K562 (cell line): Measurements from ENCODE around the gene LSS. TPM values are rescaled to one million over a fixed set of nuclear protein-coding genes. Genes with fewer than 3 reads are reported as not detected.

Experiments used
- ATAC-seq: fragments of 200-7000 bp; cut with Tn5 transposase; 3 replicates; pipeline ENCODE4 v1.9.1; 2020; ENCODE audit warnings: moderate library complexity
- BruUV-seq: library from RNA; stranded (reverse); fragments of 400-500 nt; replicated peaks from 2 replicates; lab custom pipeline; 2021; lab: Mats Ljungman, UMichigan
- CTCF ChIA-PET: fragments of 300-600 bp; formaldehyde crosslinking; extraction: SDS; loops from one replicate; lab custom pipeline; 2021; ENCODE audit warnings: low intra/inter-chr PET ratio; lab: Yijun Ruan, JAX
- POLR2A ChIA-PET: fragments of 300-600, 350-650 bp; sonication (Branson Sonifier 250); formaldehyde crosslinking; extraction: SDS; loops from one replicate; lab custom pipeline; 2021; ENCODE audit warnings: antibody characterized with exemption, inconsistent platforms; lab: Yijun Ruan, JAX
- DNase-seq, 4 experiments: peaks; one replicate each; pipeline versions ENCODE4 v3.0.0 to v3.0.0-alpha.2; 2011 to 2018; ENCODE audit warnings: low spot score in 3 of 4, mixed read lengths in 3 of 4; ENCODE audit errors: extremely low read depth in 1 of 4
- FAIRE-seq: peaks from 2 replicates; lab custom pipeline; 2011; peaks lifted over from hg19 to GRCh38; lab: Jason Lieb, UNC
- H2AFZ ChIP-seq: 2 replicates; pipeline ENCODE4 v1.6.0; 2011; ENCODE audit warnings: low read depth, low read length, control low read depth, inconsistent platforms
- H3K27ac ChIP-seq: fragments of 200-600 bp; 3 replicates; pipeline ENCODE4 v1.8.0; 2011; ENCODE audit warnings: low read depth, mild to moderate bottlenecking, control low read depth, inconsistent platforms, low read length, moderate library complexity, mixed read lengths; ENCODE audit errors: extremely low read depth
- H3K27me3 ChIP-seq, 2 experiments: fragments of 300-600 bp in 1 of 2; 2 replicates in 1 of 2; 3 replicates in 1 of 2; pipeline versions ENCODE4 v1.6.0 to v1.8.0; 2011; ENCODE audit warnings: inconsistent platforms in 2 of 2, low read length in 2 of 2, mild to moderate bottlenecking in 1 of 2, mixed read lengths in 1 of 2, moderate library complexity in 1 of 2; ENCODE audit not compliant: control insufficient read depth in 2 of 2, insufficient read depth in 2 of 2
- H3K36me3 ChIP-seq: fragments of 300-600 bp; 3 replicates; pipeline ENCODE4 v1.8.0; 2011; ENCODE audit warnings: mild to moderate bottlenecking, low read length, inconsistent platforms; ENCODE audit not compliant: control insufficient read depth, insufficient read depth
- H3K4me1 ChIP-seq, 2 experiments: fragments of 200-600 bp in 1 of 2; replicated peaks in 1 of 2; 2 replicates in 1 of 2; 3 replicates in 1 of 2; pipeline versions ENCODE4 v1.5.1 to v1.8.0; 2011; ENCODE audit warnings: inconsistent platforms in 2 of 2, low read length in 2 of 2, mild to moderate bottlenecking in 1 of 2, mixed read lengths in 1 of 2, moderate library complexity in 1 of 2; ENCODE audit not compliant: control insufficient read depth in 2 of 2, insufficient read depth in 2 of 2
- H3K4me2 ChIP-seq: 2 replicates; pipeline ENCODE4 v1.6.1; 2011; ENCODE audit warnings: low read length, control low read depth, inconsistent platforms, mixed read lengths; ENCODE audit not compliant: insufficient read depth
- H3K4me3 ChIP-seq: fragments of 200-600 bp; sonication (generic), shearing (Covaris generic); 2 replicates; pipeline ENCODE4 v1.5.1; 2016; ENCODE audit warnings: control low read depth, inconsistent platforms
- H3K79me2 ChIP-seq: fragments of 200-600 bp; 3 replicates; pipeline ENCODE4 v1.8.0; 2011; ENCODE audit warnings: low read length, inconsistent platforms; ENCODE audit not compliant: control insufficient read depth, insufficient read depth
- H3K9ac ChIP-seq, 2 experiments: 2 replicates each; pipeline versions ENCODE4 v1.6.0 to v1.6.1; 2011; ENCODE audit warnings: low read depth in 2 of 2, low read length in 2 of 2, control low read depth in 1 of 2, inconsistent platforms in 1 of 2, mild to moderate bottlenecking in 1 of 2, mixed read lengths in 1 of 2; ENCODE audit not compliant: insufficient read depth in 1 of 2
- H3K9me1 ChIP-seq: one replicate; pipeline ENCODE4 v1.6.0; 2011; ENCODE audit warnings: inconsistent platforms, mild to moderate bottlenecking, low read length, moderate library complexity; ENCODE audit not compliant: control insufficient read depth, insufficient read depth
- H3K9me3 ChIP-seq: replicated peaks from 2 replicates; pipeline ENCODE4 v1.5.1; 2011; ENCODE audit warnings: low read depth, low read length, inconsistent platforms; ENCODE audit not compliant: control insufficient read depth, insufficient read depth
- H4K20me1 ChIP-seq: replicated peaks from 2 replicates; pipeline ENCODE4 v1.6.1; 2011; ENCODE audit warnings: low read length, inconsistent platforms, mixed read lengths; ENCODE audit not compliant: control insufficient read depth, insufficient read depth
- C11orf30 ChIP-seq: fragments of 450-650 bp; IDR thresholded peaks from 2 replicates; pipeline ENCODE4 v1.6.1; 2016; ENCODE audit warnings: low read depth, mild to moderate bottlenecking
- CC2D1A ChIP-seq: fragments of 450-650 bp; IDR thresholded peaks from 2 replicates; pipeline ENCODE4 v1.6.1; 2017; ENCODE audit warnings: mild to moderate bottlenecking
- ELF2 ChIP-seq: fragments of 250-450 bp; sonication (Bioruptor Pico); IDR thresholded peaks from 2 replicates; pipeline ENCODE4 v1.5.0; 2021; ENCODE audit warnings: mild to moderate bottlenecking
- ESRRA ChIP-seq: fragments of 450-650 bp; IDR thresholded peaks from 2 replicates; pipeline ENCODE4 v1.6.1; 2014; ENCODE audit warnings: low read depth, mild to moderate bottlenecking, moderate library complexity, borderline replicate concordance
- FOXJ3 ChIP-seq: sonication (generic); formaldehyde crosslinking; IDR thresholded peaks from 2 replicates; pipeline ENCODE4 v1.4.0; 2020; ENCODE audit warnings: mild to moderate bottlenecking, missing genetic modification reagents
- GTF2E2 ChIP-seq: fragments of 200-800 bp; sonication (Bioruptor generic); IDR thresholded peaks from 2 replicates; pipeline ENCODE4 v1.6.1; 2016; ENCODE audit warnings: missing genetic modification characterization, missing compliant biosample characterization
- KAT2B ChIP-seq: IDR thresholded peaks from one replicate; pipeline ENCODE4 v1.6.1; 2012; ENCODE audit warnings: low read depth, mild to moderate bottlenecking, control low read depth, inconsistent platforms, low read length, moderate library complexity
- MAFG ChIP-seq: fragments of 450-650 bp; conservative IDR thresholded peaks from 2 replicates; pipeline ENCODE4 v1.6.1; 2016; ENCODE audit warnings: missing genetic modification characterization, missing compliant biosample characterization
- MAZ ChIP-seq, 2 experiments: fragments of 450-650 bp in 1 of 2; sonication (generic) in 1 of 2; formaldehyde crosslinking; IDR thresholded peaks in 1 of 2; conservative IDR thresholded peaks in 1 of 2; 2 replicates each; pipeline versions ENCODE4 v1.4.0 to v1.5.0; 2020; ENCODE audit warnings: mild to moderate bottlenecking in 1 of 2, missing genetic modification reagents in 1 of 2
- NFYB ChIP-seq: IDR thresholded peaks from 2 replicates; pipeline ENCODE4 v1.6.1; 2011; ENCODE audit warnings: mild to moderate bottlenecking, moderate library complexity; ENCODE audit not compliant: insufficient read length; ENCODE audit errors: extremely low read depth
- PCBP2 ChIP-seq: fragments of 200-400 bp; formaldehyde crosslinking; IDR thresholded peaks from 2 replicates; pipeline ENCODE4 v1.6.1; 2018; ENCODE audit warnings: low read length, low read depth, mild to moderate bottlenecking, moderate library complexity; ENCODE audit not compliant: poor library complexity, severe bottlenecking
- RAD51 ChIP-seq: fragments of 450-650 bp; IDR thresholded peaks from 2 replicates; pipeline ENCODE4 v1.7.1; 2016; ENCODE audit warnings: low read depth, mild to moderate bottlenecking, borderline replicate concordance
- RBM34 ChIP-seq: fragments of 200-400 bp; formaldehyde crosslinking; IDR thresholded peaks from 2 replicates; pipeline ENCODE4 v1.6.1; 2018; ENCODE audit warnings: low read length, borderline replicate concordance; ENCODE audit not compliant: insufficient read depth
- SRF ChIP-seq, 2 experiments: fragments of 250-450, 450-650 bp in 1 of 2; sonication (Bioruptor Pico) in 1 of 2; sonication (generic) in 1 of 2; formaldehyde crosslinking; IDR thresholded peaks; 2 replicates each; pipeline versions ENCODE4 v1.5.0 to v1.5.1; 2020 to 2022; ENCODE audit warnings: mild to moderate bottlenecking in 1 of 2, missing genetic modification reagents in 1 of 2
- ZBTB33 ChIP-seq: sonication (generic); formaldehyde crosslinking; IDR thresholded peaks from 2 replicates; pipeline ENCODE4 v1.8.1; 2023; ENCODE audit warnings: mild to moderate bottlenecking, missing genetic modification reagents
- ZKSCAN3 ChIP-seq: fragments of 250-450 bp; sonication (Bioruptor Pico); IDR thresholded peaks from 2 replicates; pipeline ENCODE4 v1.4.0; 2020
- ZNF316 ChIP-seq: fragments of 450-650 bp; IDR thresholded peaks from 2 replicates; pipeline ENCODE4 v1.6.1; 2016
- WGBS: fragments of 100-300 bp; shearing (Covaris generic); methylation state at CpG from one replicate; pipeline ENCODE4 v1.1.6; 2016; ENCODE audit warnings: low coverage, mixed read lengths; ENCODE audit not compliant: insufficient coverage; ENCODE audit errors: missing lambda C conversion rate; 5-methylcytosine and 5-hydroxymethylcytosine counted together
- in situ Hi-C: fragments of 300-500 bp; cut with MboI; formaldehyde crosslinking; loops from 4 replicates; pipeline ENCODE4 v1.15.0; 2018; ENCODE audit warnings: inconsistent platforms, mixed read lengths
- intact Hi-C: fragments of 100-400 bp; cut with micrococcal nuclease; formaldehyde crosslinking; loops from 2 replicates; pipeline ENCODE4 v1.14.2; 2022
- polyA plus RNA-seq, 8 experiments: library from polyadenylated mRNA; depleted of rRNA in 4 of 8; stranded (reverse) in 5 of 8; unstranded in 3 of 8; fragments of >200 nt; fragmentation: Nextera tagmentation in 2 of 8; fragmentation: Illumina TruSeq in 1 of 8; extraction: Ambion mirVana in 2 of 8; extraction: Trizol in 1 of 8; gene quantifications; 2 replicates each; pipeline versions ENCODE4 v1.2.1 to v1.2.3, GENCODE V29; 2011 to 2014; ENCODE audit warnings: inconsistent platforms in 1 of 8, missing spikeins in 1 of 8
- total RNA-seq, 7 experiments: library from RNA; depleted of rRNA in 6 of 7; stranded (reverse); fragments of >200 nt in 6 of 7; fragmentation: Illumina TruSeq in 2 of 7; extraction: Trizol in 2 of 7; gene quantifications; 2 replicates each; pipeline versions ENCODE4 v1.2.1 to v1.2.3, GENCODE V29; 2011 to 2021; ENCODE audit warnings: low replicate concordance in 1 of 7

LSS gene
- total and polyA plus RNA-seq, 9 of the 15 experiments (the other 6 are each of a cell fraction or from before 2014, with no cell fraction given) = 2.2 to 89.5 (median 37.4) TPM

GRCh38 chr21:46142582-46143473, 85.7 kb downstream of the LSS start:
- H3K9me3 ChIP-seq = peaks cover 3% of the 10 kb centered on the region; the same call in 1 of the 2 replicates
- H3K4me2 ChIP-seq = no peak overlapping the region; the same call in 1 of the 2 replicates
- no peak overlapping the region for H3K4me3 ChIP-seq
- CTCF ChIA-PET = no interaction called here
- no peak overlapping the region for H2AFZ ChIP-seq
- no peaks in the 10 kb centered on the region for H3K79me2 ChIP-seq
- no peaks in the 10 kb centered on the region for H3K36me3 ChIP-seq
- H4K20me1 ChIP-seq = peaks cover 13% of the 10 kb centered on the region
- peaks cover 5 to 47% of the 10 kb centered on the region in 2 experiments; a peak in 4 of 5 replicates for H3K4me1 ChIP-seq
- 66% methylated on average over 19 of the region's 21 CpGs for WGBS
- no peak overlapping the region for H3K9ac ChIP-seq
- intact Hi-C loops = loop anchor here (5.0 to 10.0 kb wide), 3 partner anchors 142 to 322 kb away; partner anchors contain the start of genes MCM3AP and YBEY
- H3K27me3 ChIP-seq = peaks cover 22 to 30% of the 10 kb centered on the region in 2 experiments; a peak in 4 of 5 replicates
- ATAC-seq (peak; percentile 14; the same call in 1 of the 3 replicates), DNase-seq (no peak), FAIRE-seq (peak; percentile 42)
- no peak overlapping the region for H3K27ac ChIP-seq
- in situ Hi-C loops = no loop called here
- POLR2A ChIA-PET = interaction anchor here (0.5 to 1.7 kb wide), 10 partner anchors 10 to 315 kb away, joined by 3 to 16 read pairs (median 4); a partner anchor contains a TSS
- H3K9me1 ChIP-seq = no peaks in the 10 kb centered on the region
- BruUV-seq = no TSS peak
- TF ChIP-seq ESRRA (no peak), FOXJ3 (CRISPR knock-in tag) (no peak), GTF2E2 (tag) (no peak), NFYB (peak; percentile 80), ZNF316 (peak; percentile 80), ELF2 (CRISPR knock-in tag) (no peak), C11orf30 (peak; percentile 62), ZKSCAN3 (CRISPR knock-in tag) (no peak), KAT2B (no peak), PCBP2 (no peak), ZBTB33 (CRISPR knock-in tag) (peak; percentile 90), MAZ (CRISPR knock-in tag; conservative IDR thresholded peaks at IDR 0.05 in 1 of 2, IDR thresholded peaks at IDR 0.05 in 1 of 2) (no peak), SRF (CRISPR knock-in tag; IDR thresholded peaks at IDR 0.05) (peak in 1 of 2 experiments; percentile 87; a peak in 2 of 4 replicates), RBM34 (no peak), RAD51 (no peak), CC2D1A (peak; percentile 40; the same call in 1 of the 2 replicates), MAFG (tag) (peak; percentile 28; the same call in 1 of the 2 replicates)
